Activated naive CD4-positive, alpha-beta T cell treated with Interleukin-2 at 50 U/mL for 16 hours (primary cell): Measurements from ENCODE around the gene GNB3.

Experiments
- DNase-seq: peaks from one replicate; pipeline ENCODE4 v3.0.0-alpha.2; 2020

Gene GNB3

GRCh38 chr12:6840761-6841515 is at the start of gene GNB3:
Gene GNB3 (plus strand): TSS chr12:6840925. CDS start chr12:6841288, 363 bp downstream.
- no peak for DNase-seq

- peak; percentile 45 for DNase-seq
Measured at GRCh38 chr12:6791931-6792520, 48.7 kb upstream of the GNB3 start.

GRCh38 chr12:6792522-6793201 is 48.1 kb upstream of the GNB3 start:
- peak; percentile 27 for DNase-seq

GRCh38 chr12:6795088-6795487 is 45.6 kb upstream of the GNB3 start:
- DNase-seq, result no peak

- DNase-seq, result no peak
Measured at GRCh38 chr12:6796576-6796975, 44.1 kb upstream of the GNB3 start.

- DNase-seq, result no peak
Measured at GRCh38 chr12:6799147-6799546, 41.6 kb upstream of the GNB3 start.

- no peak for DNase-seq
Measured at GRCh38 chr12:6807170-6807569, 33.6 kb upstream of the GNB3 start.

GRCh38 chr12:6809056-6809455 is 31.7 kb upstream of the GNB3 start:
- DNase-seq, result no peak

- DNase-seq, result no peak
Measured at GRCh38 chr12:6810758-6811157, 30.0 kb upstream of the GNB3 start.

GRCh38 chr12:6813363-6813762 is 27.4 kb upstream of the GNB3 start:
- DNase-seq, result no peak

- no peak for DNase-seq
Measured at GRCh38 chr12:6816598-6816997, 24.1 kb upstream of the GNB3 start.

- DNase-seq, result no peak
Measured at GRCh38 chr12:6817098-6817497, 23.6 kb upstream of the GNB3 start.

GRCh38 chr12:6817662-6818157 is 23.0 kb upstream of the GNB3 start:
- no peak for DNase-seq

GRCh38 chr12:6818222-6818621 is 22.5 kb upstream of the GNB3 start:
- no peak for DNase-seq

GRCh38 chr12:6818645-6819044 is 22.1 kb upstream of the GNB3 start:
- DNase-seq, result no peak

- no peak for DNase-seq
Measured at GRCh38 chr12:6819106-6820030, 21.4 kb upstream of the GNB3 start.

GRCh38 chr12:6820166-6820565 is 20.6 kb upstream of the GNB3 start:
- no peak for DNase-seq

GRCh38 chr12:6821591-6822425 is 18.9 kb upstream of the GNB3 start, which contains the start of gene GPR162:
Gene GPR162 (plus strand): TSS chr12:6821821. CDS start chr12:6823899, 2,078 bp downstream.
- DNase-seq, result no peak

- no peak for DNase-seq
Measured at GRCh38 chr12:6822426-6823135, 18.1 kb upstream of the GNB3 start.

GRCh38 chr12:6823182-6824084 is 17.3 kb upstream of the GNB3 start:
- DNase-seq, result no peak
